ENCODE data around the gene LDB3.

LDB3 gene

DNA sequence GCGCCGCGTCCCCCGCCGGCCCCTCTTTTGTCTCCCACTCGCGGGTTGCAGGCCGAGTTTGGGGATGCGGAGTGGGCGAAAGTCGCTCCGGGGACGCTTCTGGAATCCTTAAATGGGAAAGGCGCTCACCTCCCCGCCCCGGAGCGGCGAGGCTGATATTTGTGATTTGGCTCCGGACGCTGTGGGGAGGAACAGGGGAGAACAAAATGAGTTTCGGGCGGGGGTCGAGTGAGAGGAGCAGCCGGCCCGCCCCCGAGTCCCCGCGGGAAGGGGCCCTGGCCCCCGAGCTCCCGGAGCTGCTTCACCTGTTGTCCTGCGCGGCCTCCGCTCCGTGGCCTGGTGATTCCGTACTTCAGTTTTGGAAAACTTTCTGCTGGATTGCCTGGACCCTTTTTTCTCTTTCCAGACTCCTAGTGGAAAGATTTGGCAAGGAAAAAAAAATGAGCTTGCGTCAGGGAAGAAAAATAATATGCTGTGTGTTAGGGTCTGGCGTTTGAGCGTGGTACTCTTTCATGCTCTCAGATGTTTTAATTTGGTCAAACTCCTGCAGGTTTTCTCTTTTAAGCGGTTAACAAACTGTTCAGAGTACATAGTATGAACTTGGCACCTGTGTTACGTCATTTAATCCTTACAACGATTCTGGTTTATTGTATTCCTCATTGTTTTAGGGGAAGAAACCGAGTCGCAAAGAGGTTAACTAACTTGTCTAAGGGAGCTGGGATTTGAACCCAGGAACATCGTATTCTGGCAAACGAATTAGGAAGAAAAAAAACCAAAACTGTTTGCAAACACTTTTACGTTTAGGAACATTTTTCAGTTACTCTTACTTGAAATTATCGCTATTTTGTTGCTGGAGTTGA is 89.0 kb downstream of the LDB3 start:
- in situ Hi-C loops (cut with MboI; ENCODE audit: low sequenced_read_pairs) = no loop called here

- in situ Hi-C loops (cut with MboI; ENCODE audit: low sequenced_read_pairs) = no loop called here
Observed at GRCh38 chr10:86758189-86759072, 90.1 kb downstream of the LDB3 start.

DNA sequence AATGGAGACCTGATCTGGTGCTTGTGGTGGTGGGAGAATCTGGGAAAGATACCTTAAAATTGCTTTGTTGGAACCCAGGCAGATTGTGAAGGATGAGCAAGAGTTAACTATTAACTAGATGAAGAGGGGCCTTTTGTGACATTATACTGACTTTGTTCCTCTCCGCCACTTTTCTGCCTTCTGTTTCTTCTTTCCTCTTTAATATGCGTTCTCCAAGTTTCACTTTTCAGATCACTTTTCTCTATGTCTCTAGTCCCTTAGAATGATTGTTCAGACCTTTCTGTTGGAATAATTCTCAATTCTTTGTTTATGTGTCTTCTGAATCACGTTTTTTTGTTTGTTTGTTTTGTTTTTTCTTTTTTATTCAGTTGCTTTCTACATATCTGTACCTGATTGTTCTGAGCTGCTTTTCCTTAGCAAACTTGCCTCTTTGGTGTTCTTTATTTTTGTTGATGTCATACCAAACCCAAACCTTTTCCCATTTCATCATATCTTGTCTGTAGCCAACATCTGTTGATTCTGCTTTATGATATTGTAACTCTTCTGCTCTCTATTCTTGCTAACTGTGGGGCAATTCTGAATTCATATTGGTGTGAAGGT is 90.9 kb downstream of the LDB3 start:
- in situ Hi-C loops (cut with MboI; ENCODE audit: low sequenced_read_pairs) = no loop called here

- in situ Hi-C loops (cut with MboI; ENCODE audit: low sequenced_read_pairs) = no loop called here
Observed at GRCh38 chr10:86763404-86763803, 95.1 kb downstream of the LDB3 start.

GRCh38 chr10:86765548-86765947 is 97.2 kb downstream of the LDB3 start:
- in situ Hi-C loops (cut with MboI; ENCODE audit: low sequenced_read_pairs) = no loop called here

- in situ Hi-C loops (cut with MboI; ENCODE audit: low sequenced_read_pairs) = no loop called here
Observed at GRCh38 chr10:86768412-86769062, 100.2 kb downstream of the LDB3 start.

- in situ Hi-C loops (cut with MboI; ENCODE audit: low sequenced_read_pairs) = no loop called here
Observed at GRCh38 chr10:86769991-86770390, 101.7 kb downstream of the LDB3 start.

GRCh38 chr10:86770412-86770960 is 102.2 kb downstream of the LDB3 start:
- in situ Hi-C loops (cut with MboI; ENCODE audit: low sequenced_read_pairs) = no loop called here

DNA sequence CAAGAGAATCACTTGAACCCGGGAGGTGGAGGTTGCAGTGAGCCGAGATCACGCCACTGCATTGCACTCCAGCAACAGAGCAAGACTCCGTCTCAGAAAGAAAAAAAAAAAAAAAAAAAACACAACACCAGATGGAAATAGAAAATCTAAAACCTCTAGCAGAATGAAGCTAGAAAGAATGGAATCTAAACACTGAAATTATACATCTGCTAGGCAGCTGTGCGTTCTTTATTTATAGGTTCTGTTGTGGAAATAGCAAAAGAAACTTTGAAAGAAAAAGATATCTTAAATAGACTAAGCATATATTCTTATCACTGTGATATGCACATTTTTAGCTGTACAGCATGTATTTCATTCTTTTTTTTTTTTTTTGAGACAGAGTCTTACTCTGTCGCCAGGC is 105.2 kb downstream of the LDB3 start:
- in situ Hi-C loops (cut with MboI; ENCODE audit: low sequenced_read_pairs) = no loop called here

GRCh38 chr10:86775056-86775869 is 107.0 kb downstream of the LDB3 start:
- in situ Hi-C loops (cut with MboI; ENCODE audit: low sequenced_read_pairs) = no loop called here

DNA sequence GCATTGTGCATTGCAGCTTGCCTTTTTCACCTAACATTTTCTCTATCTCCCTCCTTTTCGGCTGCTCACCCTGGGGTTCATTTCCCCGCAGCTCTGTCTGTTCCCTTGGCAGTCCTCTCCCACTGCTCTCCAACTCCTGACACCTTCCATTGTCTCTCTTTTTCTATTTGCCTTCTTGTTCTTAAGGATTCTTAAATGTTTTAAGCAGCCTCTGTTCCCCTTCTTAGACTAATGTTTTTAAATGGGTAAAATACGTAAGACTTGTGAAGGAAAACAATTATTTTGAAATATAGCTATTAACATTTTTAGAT is 107.5 kb downstream of the LDB3 start:
- in situ Hi-C loops (cut with MboI; ENCODE audit: low sequenced_read_pairs) = no loop called here

GRCh38 chr10:86779220-86780017 is 111.1 kb downstream of the LDB3 start:
- in situ Hi-C loops (cut with MboI; ENCODE audit: low sequenced_read_pairs) = no loop called here

GRCh38 chr10:86782701-86783418 is 114.5 kb downstream of the LDB3 start:
- in situ Hi-C loops (cut with MboI; ENCODE audit: low sequenced_read_pairs) = no loop called here

GRCh38 chr10:86785037-86785436 is 116.7 kb downstream of the LDB3 start:
- in situ Hi-C loops (cut with MboI; ENCODE audit: low sequenced_read_pairs) = no loop called here
